A549 (cell line): ENCODE results near the gene UNC13B.

Experiments
- CHD4 ChIP-seq: fragments of 200-600 bp; sonication (generic); IDR thresholded peaks from 2 replicates; pipeline ENCODE4 v1.6.1; 2016; ENCODE audit warnings: antibody characterized with exemption, mild to moderate bottlenecking, borderline replicate concordance
- GATA3 ChIP-seq: IDR thresholded peaks from 2 replicates; pipeline ENCODE4 v1.6.1; 2012; ENCODE audit warnings: borderline replicate concordance
- MAZ ChIP-seq: fragments of 150-350 bp; IDR thresholded peaks from 2 replicates; pipeline ENCODE4 v1.6.1; 2014; ENCODE audit warnings: antibody characterized with exemption, low read depth, low read length, borderline replicate concordance
- POLR2A ChIP-seq: IDR thresholded peaks from 2 replicates; pipeline ENCODE4 v1.6.1; 2012; ENCODE audit warnings: mild to moderate bottlenecking, low read length
- POLR2AphosphoS2 ChIP-seq: conservative IDR thresholded peaks from 2 replicates; pipeline ENCODE4 v1.6.1; 2012; ENCODE audit warnings: low read length, improper control_type of control experiment, inconsistent platforms

DNA sequence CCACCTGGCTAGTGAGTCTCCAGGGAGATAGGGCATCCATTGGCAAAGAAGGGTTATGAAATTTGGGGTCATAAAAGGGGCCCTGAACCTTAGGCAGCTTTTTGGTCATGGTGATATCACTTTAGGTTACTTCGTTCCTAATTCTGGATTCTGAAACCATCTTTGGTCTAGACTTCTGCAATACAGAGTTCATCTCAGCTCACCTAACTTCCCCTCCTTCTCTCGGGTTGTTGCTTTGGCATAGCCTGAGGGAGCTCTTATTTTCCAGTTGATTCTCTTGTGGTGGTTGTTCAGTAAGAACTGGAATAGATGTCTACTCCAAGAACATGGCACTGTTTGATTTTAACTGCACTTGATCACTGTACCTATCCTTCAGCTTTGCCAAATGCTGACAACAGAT lies 179.2 kb downstream of the UNC13B start:
- TF ChIP-seq GATA3 (no peak), POLR2A (no peak), MAZ (no peak), CHD4 (no peak), POLR2AphosphoS2 (no peak)
